ENCODE measurements around the gene STAM2.
"Not testable (repeated sequence)": the region's sequence is repeated elsewhere in the genome, so short reads cannot be mapped to it uniquely, and the experiment has no call there.

The STAM2 gene

GRCh38 chr2:152200565-152201465, 25.3 kb upstream of the STAM2 start:
- in situ Hi-C loops (cut with MboI; ENCODE audit: low pct_unique_long_range_greater_than_20kb, low sequenced_read_pairs, unreplicated experiment), result no loop called here
- TF ChIP-seq, protein P1, sequence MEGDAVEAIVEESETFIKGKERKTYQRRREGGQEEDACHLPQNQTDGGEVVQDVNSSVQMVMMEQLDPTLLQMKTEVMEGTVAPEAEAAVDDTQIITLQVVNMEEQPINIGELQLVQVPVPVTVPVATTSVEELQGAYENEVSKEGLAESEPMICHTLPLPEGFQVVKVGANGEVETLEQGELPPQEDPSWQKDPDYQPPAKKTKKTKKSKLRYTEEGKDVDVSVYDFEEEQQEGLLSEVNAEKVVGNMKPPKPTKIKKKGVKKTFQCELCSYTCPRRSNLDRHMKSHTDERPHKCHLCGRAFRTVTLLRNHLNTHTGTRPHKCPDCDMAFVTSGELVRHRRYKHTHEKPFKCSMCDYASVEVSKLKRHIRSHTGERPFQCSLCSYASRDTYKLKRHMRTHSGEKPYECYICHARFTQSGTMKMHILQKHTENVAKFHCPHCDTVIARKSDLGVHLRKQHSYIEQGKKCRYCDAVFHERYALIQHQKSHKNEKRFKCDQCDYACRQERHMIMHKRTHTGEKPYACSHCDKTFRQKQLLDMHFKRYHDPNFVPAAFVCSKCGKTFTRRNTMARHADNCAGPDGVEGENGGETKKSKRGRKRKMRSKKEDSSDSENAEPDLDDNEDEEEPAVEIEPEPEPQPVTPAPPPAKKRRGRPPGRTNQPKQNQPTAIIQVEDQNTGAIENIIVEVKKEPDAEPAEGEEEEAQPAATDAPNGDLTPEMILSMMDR (IDR thresholded peaks at IDR 0.05; ENCODE audit: extremely low read depth, insufficient read depth, missing control alignments), result no peak
- DNase-seq (ENCODE audit: low spot score), result no peak

DNA sequence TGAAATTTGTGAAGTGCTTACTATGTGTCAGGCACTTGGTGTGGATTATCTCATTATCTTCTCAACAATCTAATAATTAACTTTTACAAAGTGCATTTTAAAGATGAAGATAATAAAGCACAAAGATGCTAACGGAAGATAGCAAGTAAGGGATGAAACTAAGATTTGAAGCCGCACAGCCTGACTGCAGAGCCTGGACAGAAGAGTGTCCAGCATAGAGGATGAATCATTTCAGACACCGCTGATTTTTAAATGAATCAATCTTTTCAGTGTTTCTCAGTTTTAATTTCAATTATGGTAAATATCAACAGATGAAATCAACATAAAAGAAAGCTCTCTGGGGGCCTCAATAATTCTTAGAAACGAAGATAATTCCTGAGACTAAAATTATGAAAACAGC, 24.5 kb upstream of the STAM2 start:
- TF ChIP-seq, protein P1 (IDR thresholded peaks at IDR 0.05; ENCODE audit: extremely low read depth, insufficient read depth, missing control alignments), result no peak
- no peak for DNase-seq (ENCODE audit: low spot score)
- in situ Hi-C loops (cut with MboI; ENCODE audit: low pct_unique_long_range_greater_than_20kb, low sequenced_read_pairs, unreplicated experiment), result no loop called here

DNA sequence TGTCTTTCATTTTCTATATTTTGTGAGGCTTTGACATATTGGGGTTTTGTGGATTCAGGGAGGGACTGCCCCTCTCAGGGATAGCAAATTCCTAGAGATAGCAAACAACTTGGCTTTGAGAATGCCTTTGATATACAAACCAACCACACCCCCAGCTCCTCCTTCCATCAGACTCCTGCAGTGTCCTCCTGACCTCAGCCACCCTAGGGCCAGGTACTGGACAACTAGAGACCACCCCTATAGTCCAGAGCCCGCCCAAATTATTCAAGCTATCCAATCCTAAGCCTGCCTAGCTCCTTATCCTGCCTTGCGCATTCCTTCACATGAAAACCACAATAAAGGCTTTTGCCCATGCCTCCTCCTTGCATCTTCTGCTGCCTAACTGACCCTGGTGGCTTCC, 22.9 kb upstream of the STAM2 start:
- TF ChIP-seq, protein P1 (IDR thresholded peaks at IDR 0.05; ENCODE audit: extremely low read depth, insufficient read depth, missing control alignments), result no peak
- DNase-seq (ENCODE audit: low spot score), result no peak
- in situ Hi-C loops (cut with MboI; ENCODE audit: low pct_unique_long_range_greater_than_20kb, low sequenced_read_pairs, unreplicated experiment), result no loop called here

DNA sequence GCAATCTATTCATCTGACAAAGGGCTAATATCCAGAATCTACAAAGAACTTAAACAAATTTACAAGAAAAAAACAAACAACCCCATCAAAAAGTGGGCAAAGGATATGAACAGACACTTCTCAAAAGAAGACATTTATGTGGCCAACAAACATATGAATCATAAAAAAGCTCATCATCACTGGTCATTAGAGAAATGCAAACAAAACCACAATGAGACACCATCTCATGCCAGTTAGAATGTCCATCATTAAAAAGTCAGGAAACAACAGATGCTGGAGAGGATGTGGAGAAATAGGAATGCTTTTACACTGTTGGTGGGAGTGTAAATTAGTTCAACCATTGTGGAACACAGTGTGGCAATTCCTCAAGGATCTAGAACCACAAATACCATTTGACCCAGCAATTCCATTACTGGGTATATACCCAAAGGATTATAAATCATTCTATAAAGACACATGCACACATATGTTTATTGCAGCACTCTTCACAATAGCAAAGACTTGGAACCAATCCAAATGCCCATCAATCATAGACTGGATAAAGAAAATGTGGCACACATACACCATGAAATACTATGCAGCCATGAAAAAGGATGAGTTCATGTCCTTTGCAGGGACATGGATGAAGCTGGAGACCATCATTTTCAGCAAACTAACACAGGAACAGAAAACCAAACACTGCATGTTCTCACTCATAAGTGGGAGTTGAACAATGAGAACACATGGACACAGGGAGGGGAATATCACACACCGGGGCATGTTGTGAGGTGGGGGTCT, 22.1 kb upstream of the STAM2 start:
- in situ Hi-C loops (cut with MboI; ENCODE audit: low pct_unique_long_range_greater_than_20kb, low sequenced_read_pairs, unreplicated experiment); DNase-seq (ENCODE audit: low spot score): not testable (repeated sequence)

GRCh38 chr2:152189622-152190495, 14.3 kb upstream of the STAM2 start:
- in situ Hi-C loops (cut with MboI; ENCODE audit: low pct_unique_long_range_greater_than_20kb, low sequenced_read_pairs, unreplicated experiment), result loop anchor here (10.0 kb wide), 1 partner anchor 445 kb away; no protein-coding TSS in a partner anchor
- TF ChIP-seq, protein P1 (IDR thresholded peaks at IDR 0.05; ENCODE audit: extremely low read depth, insufficient read depth, missing control alignments), result peak; percentile 71
- peak; percentile 48 for DNase-seq (ENCODE audit: low spot score)

GRCh38 chr2:152186808-152187207, 11.2 kb upstream of the STAM2 start:
- DNase-seq (ENCODE audit: low spot score), result not testable (repeated sequence)
- in situ Hi-C loops (cut with MboI; ENCODE audit: low pct_unique_long_range_greater_than_20kb, low sequenced_read_pairs, unreplicated experiment), result loop anchor here (10.0 kb wide), 1 partner anchor 448 kb away; no protein-coding TSS in a partner anchor

GRCh38 chr2:152186262-152186661, 10.7 kb upstream of the STAM2 start:
- in situ Hi-C loops (cut with MboI; ENCODE audit: low pct_unique_long_range_greater_than_20kb, low sequenced_read_pairs, unreplicated experiment), result loop anchor here (10.0 kb wide), 1 partner anchor 449 kb away; no protein-coding TSS in a partner anchor
- TF ChIP-seq, protein P1 (IDR thresholded peaks at IDR 0.05; ENCODE audit: extremely low read depth, insufficient read depth, missing control alignments), result no peak
- no peak for DNase-seq (ENCODE audit: low spot score)
